B cell (primary cell): ENCODE results near the gene HPGD. TPM values are rescaled to one million over a fixed set of nuclear protein-coding genes. Genes with fewer than 3 reads are reported as not detected.

ENCODE experiments used
- ATAC-seq: fragments of 200-7000 bp; cut with Tn5 transposase; one replicate; pipeline ENCODE4 v1.10.0; 2021; ENCODE audit warnings: low read depth, mild to moderate bottlenecking, moderate number of reproducible peaks, moderate library complexity
- CTCF ChIA-PET: fragments of 350-600 bp; sonication (Branson Sonifier 250); formaldehyde crosslinking; loops from one replicate; lab custom pipeline; 2021; ENCODE audit warnings: antibody characterized with exemption, inconsistent platforms; lab: Charles Lee
- POLR2A ChIA-PET: fragments of 350-600 bp; sonication (Branson Sonifier 250); formaldehyde crosslinking; loops from one replicate; lab custom pipeline; 2021; ENCODE audit warnings: antibody characterized with exemption; lab: Charles Lee
- DNase-seq: peaks from one replicate; pipeline ENCODE4 v3.0.0; 2013
- H2AFZ ChIP-seq: 2 replicates; pipeline ENCODE4 v1.6.1; 2012; ENCODE audit warnings: mild to moderate bottlenecking, low read depth, low read length; ENCODE audit not compliant: insufficient read depth, poor library complexity, severe bottlenecking
- H3K27ac ChIP-seq, 2 donors: 1 replicate in 1 of 2; 2 replicates in 1 of 2; pipeline ENCODE4 v1.5.1; 2012 to 2013; ENCODE audit warnings: low read length in 2 of 2, mild to moderate bottlenecking in 2 of 2, moderate library complexity in 1 of 2
- H3K27me3 ChIP-seq, 4 experiments: fragments of 200-600 bp in 1 of 4; sonication (generic) in 1 of 4; replicated peaks in 1 of 4; 1 replicate in 2 of 4; 2 replicates in 2 of 4; pipeline versions ENCODE4 v1.6.1 to v1.7.0; 2013 to 2016; ENCODE audit warnings: low read length in 3 of 4, mild to moderate bottlenecking in 2 of 4, mixed read lengths in 1 of 4, moderate library complexity in 1 of 4; ENCODE audit not compliant: insufficient read depth in 4 of 4, control insufficient read depth in 3 of 4; ENCODE audit errors: control extremely low read depth in 1 of 4
- H3K36me3 ChIP-seq, 2 experiments: replicated peaks in 1 of 2; 1 replicate in 1 of 2; 2 replicates in 1 of 2; pipeline versions ENCODE4 v1.6.1 to v1.7.1; 2013; ENCODE audit warnings: low read length in 1 of 2; ENCODE audit not compliant: insufficient read depth in 2 of 2, control insufficient read depth in 1 of 2; ENCODE audit errors: control extremely low read depth in 1 of 2, extremely low read depth in 1 of 2
- H3K4me1 ChIP-seq, 2 donors: fragments of 200-600 bp in 1 of 2; sonication (generic) in 1 of 2; 1 replicate in 1 of 2; 2 replicates in 1 of 2; pipeline versions ENCODE4 v1.5.1 to v1.6.1; 2013 to 2017; ENCODE audit warnings: low read length in 2 of 2; ENCODE audit not compliant: control insufficient read depth in 2 of 2, insufficient read depth in 2 of 2
- H3K4me2 ChIP-seq: replicated peaks from 2 replicates; pipeline ENCODE3; 2012; ENCODE audit warnings: mild to moderate bottlenecking, low read depth, low read length; ENCODE audit not compliant: poor library complexity, severe bottlenecking
- H3K4me3 ChIP-seq, 5 experiments: fragments of 200-600 bp in 1 of 5; sonication (generic) in 1 of 5; 1 replicate in 3 of 5; 2 replicates in 2 of 5; pipeline versions ENCODE4 v1.5.1 to v1.7.0; 2011 to 2016; ENCODE audit warnings: low read length in 4 of 5, mild to moderate bottlenecking in 4 of 5, low read depth in 2 of 5, control low read depth in 1 of 5, moderate library complexity in 1 of 5; ENCODE audit not compliant: insufficient read depth in 1 of 5; ENCODE audit errors: control extremely low read depth in 1 of 5, extremely low read depth in 1 of 5
- H3K79me2 ChIP-seq: fragments of 200-600 bp; sonication (generic); one replicate; pipeline ENCODE4 v1.6.0; 2016; ENCODE audit warnings: low read length; ENCODE audit not compliant: control insufficient read depth, insufficient read depth
- H3K9ac ChIP-seq: fragments of 200-600 bp; sonication (generic); 2 replicates; pipeline ENCODE4 v1.6.1; 2017; ENCODE audit warnings: mild to moderate bottlenecking, low read length, moderate library complexity
- H3K9me3 ChIP-seq, 3 donors: one replicate each; pipeline versions ENCODE4 v1.6.1 to v1.7.1; 2013; ENCODE audit warnings: low read length in 2 of 3; ENCODE audit not compliant: control insufficient read depth in 2 of 3, insufficient read depth in 1 of 3; ENCODE audit errors: control extremely low read depth in 1 of 3
- H4K20me1 ChIP-seq: 2 replicates; pipeline ENCODE4 v1.6.0; 2012; ENCODE audit warnings: mild to moderate bottlenecking, low read length; ENCODE audit not compliant: insufficient read depth, control insufficient read depth, poor library complexity, severe bottlenecking
- H3K27ac Mint-ChIP-seq: one replicate; pipeline ENCODE4 v1.8.0; 2021; ENCODE audit warnings: mixed read lengths
- H3K27me3 Mint-ChIP-seq: one replicate; pipeline ENCODE4 v1.8.0; 2021; ENCODE audit warnings: mixed read lengths
- H3K4me1 Mint-ChIP-seq: one replicate; pipeline ENCODE4 v1.8.0; 2021; ENCODE audit warnings: mixed read lengths
- H3K4me3 Mint-ChIP-seq: one replicate; pipeline ENCODE4 v1.8.0; 2021; ENCODE audit warnings: mixed read lengths
- H3K9me3 Mint-ChIP-seq: one replicate; pipeline ENCODE4 v1.8.0; 2022; ENCODE audit warnings: mixed read lengths; ENCODE audit not compliant: insufficient read depth
- CTCF ChIP-seq: fragments of 200-600 bp; IDR thresholded peaks from one replicate; pipeline ENCODE4 v1.8.0; 2022; ENCODE audit warnings: antibody characterized with exemption, mild to moderate bottlenecking
- EZH2 ChIP-seq: IDR thresholded peaks from 2 replicates; pipeline ENCODE4 v1.6.1; 2012; ENCODE audit warnings: borderline replicate concordance, low read depth, mild to moderate bottlenecking, moderate library complexity, low read length; ENCODE audit not compliant: insufficient read depth, poor library complexity, severe bottlenecking
- WGBS: methylation state at CpG from one replicate; pipeline ENCODE4 v1.1.5; 2013; ENCODE audit warnings: missing lambda C conversion rate; ENCODE audit not compliant: insufficient coverage; 5-methylcytosine and 5-hydroxymethylcytosine counted together
- intact Hi-C: fragments of 100-400 bp; cut with micrococcal nuclease; formaldehyde crosslinking; loops from one replicate; pipeline ENCODE4 v1.10.0; 2022
- polyA plus RNA-seq: library from polyadenylated mRNA; depleted of rRNA; stranded (reverse); fragments of >200 nt; gene quantifications from 2 replicates; pipeline ENCODE4 v1.2.3, GENCODE V29; 2012
- total RNA-seq, 2 donors: library from RNA; stranded (reverse); fragments of 120-200 nt in 1 of 2; gene quantifications; 1 replicate in 1 of 2; 2 replicates in 1 of 2; pipeline versions ENCODE4 v1.2.3 to v1.2.4, GENCODE V29; 2013 to 2022

Gene HPGD
- total and polyA plus RNA-seq, 2 donors (not counting 1 experiment from before 2014, with no cell fraction given) = 0.67 TPM; not detected in 1

GRCh38 chr4:174496631-174497432, 25.5 kb downstream of the HPGD start:
- Histone ChIP-seq H3K27ac (no peak overlapping the region), H3K4me1 (no peaks in the 10 kb centered on the region), H3K79me2 (no peaks in the 10 kb centered on the region), H3K9me3 (no peaks in the 10 kb centered on the region), H3K9ac (no peak overlapping the region), H4K20me1 (no peaks in the 10 kb centered on the region), H3K27me3 (no peaks in the 10 kb centered on the region), H3K4me3 (no peak overlapping the region), H3K4me2 (no peak overlapping the region), H2AFZ (peak overlapping the region; percentile 16), H3K36me3 (no peaks in the 10 kb centered on the region)
- Mint-ChIP-seq H3K4me3 (no peak overlapping the region), H3K27ac (no peak overlapping the region), H3K4me1 (no peaks in the 10 kb centered on the region), H3K9me3 (no peaks in the 10 kb centered on the region), H3K27me3 (no peaks in the 10 kb centered on the region)
- intact Hi-C loops = no loop called here
- CTCF ChIA-PET = no interaction called here
- POLR2A ChIA-PET = no interaction called here
- DNase-seq (no peak), ATAC-seq (no peak)
- TF ChIP-seq EZH2 (no peak), CTCF (no peak)
- no CpG with 5 or more reads among the region's 3 CpGs for WGBS

DNA sequence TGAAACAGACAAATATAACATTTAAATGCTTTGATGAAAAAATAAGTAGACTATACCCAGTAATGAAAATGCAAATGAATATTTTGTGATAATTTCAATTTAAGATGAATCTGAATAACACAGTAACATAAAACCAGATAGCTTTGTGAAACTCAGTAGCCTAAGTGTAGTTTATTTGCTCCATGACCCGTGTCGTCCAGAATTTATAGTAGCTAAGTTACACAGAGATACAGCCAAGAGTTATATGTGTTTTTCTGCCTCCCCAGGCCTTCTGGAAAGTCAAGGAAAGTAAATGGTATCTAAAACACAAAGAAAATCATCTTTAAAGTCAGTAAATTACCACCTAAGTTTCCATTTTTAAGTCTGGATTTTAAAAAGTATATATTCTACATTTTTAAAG, 26.7 kb downstream of the HPGD start:
- intact Hi-C loops = no loop called here

More for the DNA sequence above, 26.7 kb downstream of the HPGD start:
- Histone ChIP-seq H3K36me3 (no peaks in the 10 kb centered on the region), H2AFZ (no peak overlapping the region), H3K79me2 (no peaks in the 10 kb centered on the region), H4K20me1 (no peaks in the 10 kb centered on the region), H3K4me2 (no peak overlapping the region), H3K27ac (no peak overlapping the region), H3K27me3 (no peaks in the 10 kb centered on the region), H3K4me3 (no peak overlapping the region), H3K9ac (no peak overlapping the region), H3K9me3 (no peaks in the 10 kb centered on the region), H3K4me1 (no peaks in the 10 kb centered on the region)
- CTCF ChIA-PET = no interaction called here
- H3K4me3 Mint-ChIP-seq = no peak overlapping the region
- no peaks in the 10 kb centered on the region for H3K4me1 Mint-ChIP-seq
- H3K27ac Mint-ChIP-seq = no peak overlapping the region
- no peaks in the 10 kb centered on the region for H3K9me3 Mint-ChIP-seq
- DNase-seq (no peak), ATAC-seq (no peak)
- TF ChIP-seq CTCF = no peak
- no peak for TF ChIP-seq EZH2
- no peaks in the 10 kb centered on the region for H3K27me3 Mint-ChIP-seq
- POLR2A ChIA-PET = no interaction called here
- WGBS = no CpG with 5 or more reads among the region's 2 CpGs
